Measurements from ENCODE around the gene STK32C.

Gene STK32C

GRCh38 chr10:132247943-132248342, 59.8 kb downstream of the STK32C start:
- DNase-seq (ENCODE audit: low spot score), result no peak

GRCh38 chr10:132246296-132246695, 61.5 kb downstream of the STK32C start:
- no peak for DNase-seq (ENCODE audit: low spot score)

- DNase-seq (ENCODE audit: low spot score), result no peak
Measured at GRCh38 chr10:132245056-132245455, 62.7 kb downstream of the STK32C start.

- DNase-seq (ENCODE audit: low spot score), result no peak
Measured at GRCh38 chr10:132243626-132244025, 64.1 kb downstream of the STK32C start.

- no peak for DNase-seq (ENCODE audit: low spot score)
Measured at GRCh38 chr10:132243141-132243540, 64.6 kb downstream of the STK32C start.

- no peak for DNase-seq (ENCODE audit: low spot score)
Measured at GRCh38 chr10:132242103-132242840, 65.5 kb downstream of the STK32C start.

GRCh38 chr10:132241496-132241895, 66.3 kb downstream of the STK32C start:
- DNase-seq (ENCODE audit: low spot score), result no peak

- no peak for DNase-seq (ENCODE audit: low spot score)
Measured at GRCh38 chr10:132241086-132241485, 66.7 kb downstream of the STK32C start.

- DNase-seq (ENCODE audit: low spot score), result no peak
Measured at GRCh38 chr10:132240581-132240980, 67.2 kb downstream of the STK32C start.

GRCh38 chr10:132240156-132240555, 67.6 kb downstream of the STK32C start:
- DNase-seq (ENCODE audit: low spot score), result no peak

- DNase-seq (ENCODE audit: low spot score), result no peak
Measured at GRCh38 chr10:132239126-132240031, 68.4 kb downstream of the STK32C start.

- DNase-seq (ENCODE audit: low spot score), result no peak
Measured at GRCh38 chr10:132238371-132239125, 69.2 kb downstream of the STK32C start.

- no peak for DNase-seq (ENCODE audit: low spot score)
Measured at GRCh38 chr10:132237871-132238270, 69.9 kb downstream of the STK32C start.

- peak; percentile 71 for DNase-seq (ENCODE audit: low spot score)
Measured at GRCh38 chr10:132237396-132237795, 70.4 kb downstream of the STK32C start.

GRCh38 chr10:132236881-132237280, 70.9 kb downstream of the STK32C start:
- DNase-seq (ENCODE audit: low spot score), result no peak

GRCh38 chr10:132236161-132236560, 71.6 kb downstream of the STK32C start:
- DNase-seq (ENCODE audit: low spot score), result no peak

GRCh38 chr10:132234860-132235259, 72.9 kb downstream of the STK32C start:
- no peak for DNase-seq (ENCODE audit: low spot score)

- DNase-seq (ENCODE audit: low spot score), result no peak
Measured at GRCh38 chr10:132233501-132234085, 74.2 kb downstream of the STK32C start.

- DNase-seq (ENCODE audit: low spot score), result no peak
Measured at GRCh38 chr10:132232981-132233380, 74.8 kb downstream of the STK32C start.

GRCh38 chr10:132232023-132232951, 75.5 kb downstream of the STK32C start:
- peak; percentile 36 for DNase-seq (ENCODE audit: low spot score)

GRCh38 chr10:132231656-132232022, 76.1 kb downstream of the STK32C start:
- no peak for DNase-seq (ENCODE audit: low spot score)
